ENCODE results near the gene TEX22.

The TEX22 gene

DNA sequence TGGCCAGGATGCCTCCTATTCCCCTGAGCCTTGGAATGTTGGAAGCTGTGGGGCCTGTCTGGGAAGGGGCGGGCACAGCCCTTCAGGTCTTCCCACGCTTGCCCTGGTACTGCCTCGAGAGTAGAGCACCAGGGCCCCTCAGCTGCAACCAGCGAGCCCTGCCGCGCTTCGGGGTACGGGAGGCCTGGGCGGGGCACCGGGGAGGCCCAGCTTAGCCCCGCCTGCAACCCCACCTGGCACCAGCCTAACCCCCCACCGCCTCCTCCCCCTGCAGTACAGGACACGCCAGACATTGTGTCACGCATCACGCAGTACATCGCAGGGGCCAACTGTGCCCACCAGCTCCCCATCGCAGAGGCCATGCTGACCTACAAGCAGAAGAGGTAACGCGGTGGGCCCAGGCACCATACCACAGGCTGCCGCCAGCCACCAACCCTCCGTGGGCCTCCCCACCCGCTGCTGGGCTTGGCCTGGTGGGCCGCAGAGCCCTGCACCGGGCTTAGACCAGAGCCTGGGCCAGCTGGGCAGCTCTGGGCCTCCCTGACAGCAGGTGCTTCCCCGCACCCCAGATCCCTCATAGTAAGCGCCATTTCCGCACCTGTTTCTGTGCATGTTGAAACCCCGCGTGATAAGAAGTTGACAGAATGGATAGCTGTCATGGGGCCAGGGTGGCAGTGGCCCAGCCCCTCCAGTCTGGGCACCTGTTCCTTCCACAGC, 13.6 kb upstream of the TEX22 start:
- no peak for DNase-seq (ENCODE audit: low read depth)
- H3K4me3 ChIP-seq (ENCODE audit: control insufficient read depth, low read depth, low read length) = no peak overlapping the region
- TF ChIP-seq CTCF (conservative IDR thresholded peaks at IDR 0.05; ENCODE audit: control insufficient read depth, insufficient read depth, low read depth, low read length) = no peak

- no peak for DNase-seq (ENCODE audit: low read depth)
- no peak for TF ChIP-seq CTCF (conservative IDR thresholded peaks at IDR 0.05; ENCODE audit: control insufficient read depth, insufficient read depth, low read depth, low read length)
These were observed 13.1 kb upstream of the TEX22 start for GRCh38 chr14:105385322-105385637.

DNA sequence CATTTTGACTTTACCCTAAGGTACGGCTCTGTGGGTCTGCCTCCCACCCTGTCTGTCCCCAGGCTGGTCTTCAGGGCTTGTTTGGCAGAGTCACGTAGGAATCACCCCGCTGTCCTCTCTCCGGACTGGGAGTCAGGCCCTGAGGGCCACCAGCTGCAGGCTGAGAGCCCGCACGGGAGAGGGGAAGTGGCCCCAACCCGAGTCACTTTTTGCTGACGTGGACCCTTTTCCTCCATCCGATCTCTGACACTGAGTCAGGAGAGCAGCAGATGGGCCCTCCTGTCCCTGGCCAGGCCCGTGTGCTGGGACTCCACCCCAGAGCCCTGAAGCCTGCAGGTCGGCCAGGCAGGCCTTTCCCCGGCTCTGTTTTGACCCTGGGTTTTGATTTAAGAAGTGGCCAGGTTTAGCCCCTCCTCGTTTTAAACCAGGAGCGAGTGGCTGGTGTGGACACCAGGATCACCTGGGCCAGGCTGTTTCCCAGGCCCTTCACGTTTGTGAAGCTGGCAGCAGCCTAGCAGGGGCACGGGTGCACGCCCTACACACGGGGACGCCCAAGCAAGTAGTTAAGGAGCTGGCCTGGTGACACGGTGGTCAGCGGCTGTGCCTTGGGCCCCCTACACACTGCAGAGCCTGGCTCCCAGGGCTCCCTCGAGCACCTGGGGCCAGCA, 12.5 kb upstream of the TEX22 start:
- H3K4me3 ChIP-seq (ENCODE audit: control insufficient read depth, low read depth, low read length) = no peak overlapping the region
- TF ChIP-seq CTCF (conservative IDR thresholded peaks at IDR 0.05; ENCODE audit: control insufficient read depth, insufficient read depth, low read depth, low read length) = no peak
- no peak for DNase-seq (ENCODE audit: low read depth)

More at GRCh38 chr14:105385322-105385637, 13.1 kb upstream of the TEX22 start:
- H3K4me3 ChIP-seq (ENCODE audit: control insufficient read depth, low read depth, low read length) = no peak overlapping the region

DNA sequence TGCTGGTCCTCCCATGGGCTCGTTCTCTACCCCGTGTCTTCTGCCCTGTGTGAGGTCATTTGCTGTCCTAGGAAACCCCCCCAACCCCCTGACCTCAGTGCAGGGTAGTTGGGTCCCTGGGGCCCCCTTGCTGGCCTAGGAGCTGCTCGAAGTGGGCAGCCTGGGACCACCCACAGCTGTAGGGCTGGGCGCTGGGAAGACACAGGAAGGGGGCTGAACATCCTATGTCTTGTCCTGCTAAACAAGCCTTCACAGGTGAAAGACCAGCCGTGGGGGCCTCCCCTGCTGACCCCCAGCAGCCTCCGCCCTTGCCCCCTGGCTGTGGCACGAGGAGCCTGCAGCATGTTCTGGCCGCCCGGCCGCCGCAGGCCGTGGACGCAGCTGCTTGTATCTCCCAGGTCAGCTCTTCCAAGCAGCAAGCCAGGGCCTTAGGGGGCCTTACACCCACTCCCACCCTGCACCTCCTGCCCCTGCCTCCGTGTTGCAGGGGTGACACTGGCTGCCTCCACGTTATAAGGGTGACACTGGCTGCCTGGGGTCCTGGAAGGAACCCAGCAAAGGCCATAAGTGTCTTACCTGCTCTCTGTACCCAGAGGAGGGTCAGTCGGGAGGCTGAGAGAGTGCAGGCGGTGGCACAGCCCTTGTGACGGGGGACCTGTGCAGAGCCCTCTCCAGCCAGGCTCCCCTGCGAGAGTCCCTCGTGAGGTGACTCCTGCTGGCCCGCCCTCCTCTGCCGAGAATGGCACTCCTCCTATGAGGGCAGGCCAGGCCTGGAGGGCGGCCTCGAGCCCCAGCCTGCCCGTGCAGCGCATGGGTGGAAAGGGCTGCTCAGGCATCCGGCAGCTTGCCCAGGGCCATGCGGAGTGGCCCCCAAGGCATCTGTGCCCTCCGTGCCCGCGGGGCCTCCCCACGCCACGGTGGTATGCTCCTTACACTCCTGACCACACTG, 11.5 kb upstream of the TEX22 start:
- TF ChIP-seq CTCF (conservative IDR thresholded peaks at IDR 0.05; ENCODE audit: control insufficient read depth, insufficient read depth, low read depth, low read length) = no peak
- no peak for DNase-seq (ENCODE audit: low read depth)
- no peak overlapping the region for H3K4me3 ChIP-seq (ENCODE audit: control insufficient read depth, low read depth, low read length)

DNA sequence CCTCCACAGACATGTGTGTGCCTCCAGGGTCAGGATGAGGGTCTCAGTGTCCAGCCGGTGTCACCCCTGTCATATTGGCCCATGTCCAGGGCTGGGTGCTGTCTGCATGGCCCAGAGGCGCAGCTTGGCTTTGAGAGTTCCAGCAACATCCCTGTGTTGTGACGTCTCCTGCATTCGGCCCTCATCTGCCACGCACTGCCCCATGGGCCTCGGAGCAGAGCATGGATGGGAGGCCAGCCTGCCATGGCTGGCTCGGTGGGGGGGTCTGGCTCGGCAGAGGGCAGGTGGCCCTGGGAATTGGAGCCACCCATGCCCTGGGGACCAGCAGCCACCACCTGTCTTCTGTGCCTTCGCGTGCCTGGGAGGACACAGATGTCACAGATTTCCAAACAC, 10.8 kb upstream of the TEX22 start:
- TF ChIP-seq CTCF (conservative IDR thresholded peaks at IDR 0.05; ENCODE audit: control insufficient read depth, insufficient read depth, low read depth, low read length) = no peak
- H3K4me3 ChIP-seq (ENCODE audit: control insufficient read depth, low read depth, low read length) = no peak overlapping the region
- no peak for DNase-seq (ENCODE audit: low read depth)

DNA sequence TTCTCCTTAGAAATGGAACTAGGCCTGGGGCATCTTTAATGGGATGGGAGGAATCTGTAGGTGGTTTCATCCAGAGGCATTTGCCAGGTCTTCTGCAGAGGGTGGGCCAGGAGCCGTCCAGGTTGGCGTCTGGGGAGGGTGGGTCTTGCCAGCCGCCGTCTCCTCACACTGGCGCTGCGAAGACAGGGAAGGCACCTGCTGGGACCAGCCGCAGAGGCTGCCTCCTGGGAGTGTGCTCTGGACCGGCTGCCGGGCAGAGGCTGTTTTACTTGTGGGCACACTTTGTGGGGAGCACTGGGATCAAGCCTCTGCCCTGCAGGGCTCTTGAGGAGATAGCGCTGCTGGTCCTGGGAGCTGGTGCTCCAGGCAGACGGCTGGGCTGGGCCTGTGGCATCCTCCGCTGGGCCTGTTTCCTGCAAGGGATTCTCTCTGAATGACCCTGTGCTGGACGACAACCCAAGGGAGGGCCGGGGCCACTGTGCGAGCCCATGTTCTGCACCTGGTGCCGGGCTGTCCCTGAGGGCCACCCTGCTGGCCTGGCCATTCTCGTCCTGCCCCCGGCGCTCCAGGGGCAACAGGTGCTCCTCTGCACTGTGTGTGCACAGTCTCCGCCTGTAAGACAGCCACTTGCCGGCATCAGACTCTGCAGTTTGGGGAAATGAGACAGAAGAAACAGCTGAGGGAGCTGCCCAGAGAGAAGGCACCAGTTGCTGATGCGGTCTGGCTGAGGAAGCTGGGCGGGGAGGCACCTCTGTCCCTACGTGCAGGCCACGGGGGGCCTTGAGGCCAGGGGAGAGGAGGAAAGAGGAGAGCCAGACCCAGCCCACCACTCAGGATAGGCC, 10.0 kb upstream of the TEX22 start:
- DNase-seq (ENCODE audit: low read depth) = no peak
- no peak for TF ChIP-seq CTCF (conservative IDR thresholded peaks at IDR 0.05; ENCODE audit: control insufficient read depth, insufficient read depth, low read depth, low read length)
- no peak overlapping the region for H3K4me3 ChIP-seq (ENCODE audit: control insufficient read depth, low read depth, low read length)

All from fibroblast of mammary gland (primary cell).